Nephron progenitor cell (in vitro differentiated cells): Measurements from ENCODE around the gene TSEN34.
"Not testable (repeated sequence)": the region's sequence is repeated elsewhere in the genome, so short reads cannot be mapped to it uniquely, and the experiment has no call there.

Experiments used
- DNase-seq: peaks from one replicate; pipeline ENCODE4 v3.0.0; 2021
- H3K27ac Mint-ChIP-seq: 2 replicates; pipeline ENCODE4 v1.8.0; 2021; ENCODE audit warnings: mild to moderate bottlenecking, moderate library complexity, mixed read lengths
- H3K27me3 Mint-ChIP-seq: 2 replicates; pipeline ENCODE4 v1.8.0; 2021; ENCODE audit warnings: mild to moderate bottlenecking, low read depth, mixed read lengths; ENCODE audit not compliant: poor library complexity
- H3K36me3 Mint-ChIP-seq: 2 replicates; pipeline ENCODE4 v1.8.0; 2021; ENCODE audit warnings: low read depth, mixed read lengths
- H3K4me1 Mint-ChIP-seq: 2 replicates; pipeline ENCODE4 v1.8.0; 2021; ENCODE audit warnings: mixed read lengths
- H3K4me3 Mint-ChIP-seq: 2 replicates; pipeline ENCODE4 v1.8.0; 2021; ENCODE audit warnings: mild to moderate bottlenecking, moderate library complexity, mixed read lengths
- H3K9me3 Mint-ChIP-seq: 2 replicates; pipeline ENCODE4 v1.8.0; 2021; ENCODE audit warnings: mild to moderate bottlenecking, moderate library complexity, mixed read lengths
- TF ChIP-seq, protein P1 (sequence below): fragments of 200-600 bp; sonication (generic); IDR thresholded peaks from 2 replicates; pipeline ENCODE4 v1.5.0; 2021; ENCODE audit warnings: antibody characterized with exemption

The TSEN34 gene

GRCh38 chr19:54211235-54211634 is 20.1 kb downstream of the TSEN34 start:
- Mint-ChIP-seq H3K27me3 (peaks cover 7% of the 10 kb centered on the region), H3K27ac (peak overlapping the region; percentile 76), H3K4me3 (no peak overlapping the region), H3K4me1 (peaks cover 60% of the 10 kb centered on the region), H3K9me3 (peaks cover 9% of the 10 kb centered on the region), H3K36me3 (peaks cover 60% of the 10 kb centered on the region)
- no peak for DNase-seq
- TF ChIP-seq, protein P1, sequence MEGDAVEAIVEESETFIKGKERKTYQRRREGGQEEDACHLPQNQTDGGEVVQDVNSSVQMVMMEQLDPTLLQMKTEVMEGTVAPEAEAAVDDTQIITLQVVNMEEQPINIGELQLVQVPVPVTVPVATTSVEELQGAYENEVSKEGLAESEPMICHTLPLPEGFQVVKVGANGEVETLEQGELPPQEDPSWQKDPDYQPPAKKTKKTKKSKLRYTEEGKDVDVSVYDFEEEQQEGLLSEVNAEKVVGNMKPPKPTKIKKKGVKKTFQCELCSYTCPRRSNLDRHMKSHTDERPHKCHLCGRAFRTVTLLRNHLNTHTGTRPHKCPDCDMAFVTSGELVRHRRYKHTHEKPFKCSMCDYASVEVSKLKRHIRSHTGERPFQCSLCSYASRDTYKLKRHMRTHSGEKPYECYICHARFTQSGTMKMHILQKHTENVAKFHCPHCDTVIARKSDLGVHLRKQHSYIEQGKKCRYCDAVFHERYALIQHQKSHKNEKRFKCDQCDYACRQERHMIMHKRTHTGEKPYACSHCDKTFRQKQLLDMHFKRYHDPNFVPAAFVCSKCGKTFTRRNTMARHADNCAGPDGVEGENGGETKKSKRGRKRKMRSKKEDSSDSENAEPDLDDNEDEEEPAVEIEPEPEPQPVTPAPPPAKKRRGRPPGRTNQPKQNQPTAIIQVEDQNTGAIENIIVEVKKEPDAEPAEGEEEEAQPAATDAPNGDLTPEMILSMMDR = no peak

- peaks cover 15% of the 10 kb centered on the region for H3K9me3 Mint-ChIP-seq
- not testable (repeated sequence) for H3K27me3 Mint-ChIP-seq, H3K27ac Mint-ChIP-seq, DNase-seq, H3K4me3 Mint-ChIP-seq
- peaks cover 60% of the 10 kb centered on the region for H3K4me1 Mint-ChIP-seq
- H3K36me3 Mint-ChIP-seq = peaks cover 44% of the 10 kb centered on the region
Measured at GRCh38 chr19:54214217-54214616, 23.1 kb downstream of the TSEN34 start.

DNA sequence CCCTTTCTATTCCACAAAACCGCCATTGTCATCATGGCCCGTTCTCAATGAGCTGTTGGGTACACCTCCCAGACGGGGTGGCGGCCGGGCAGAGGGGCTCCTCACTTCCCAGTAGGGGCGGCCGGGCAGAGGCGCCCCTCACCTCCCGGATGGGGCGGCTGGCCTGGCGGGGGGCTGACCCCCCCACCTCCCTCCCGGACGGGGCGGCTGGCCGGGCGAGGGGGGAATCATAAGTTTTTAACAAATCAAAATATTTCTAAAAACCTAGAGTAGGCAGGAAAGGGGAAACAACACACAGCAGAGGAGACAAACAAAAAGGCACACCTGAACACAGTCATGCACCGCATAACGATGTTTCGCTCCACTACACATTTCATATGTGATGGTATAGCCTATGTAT is 23.6 kb downstream of the TSEN34 start:
- not testable (repeated sequence) for H3K27ac Mint-ChIP-seq, H3K27me3 Mint-ChIP-seq, H3K4me3 Mint-ChIP-seq, DNase-seq
- peaks cover 43% of the 10 kb centered on the region for H3K36me3 Mint-ChIP-seq
- H3K4me1 Mint-ChIP-seq = peaks cover 57% of the 10 kb centered on the region
- H3K9me3 Mint-ChIP-seq = peaks cover 15% of the 10 kb centered on the region

DNA sequence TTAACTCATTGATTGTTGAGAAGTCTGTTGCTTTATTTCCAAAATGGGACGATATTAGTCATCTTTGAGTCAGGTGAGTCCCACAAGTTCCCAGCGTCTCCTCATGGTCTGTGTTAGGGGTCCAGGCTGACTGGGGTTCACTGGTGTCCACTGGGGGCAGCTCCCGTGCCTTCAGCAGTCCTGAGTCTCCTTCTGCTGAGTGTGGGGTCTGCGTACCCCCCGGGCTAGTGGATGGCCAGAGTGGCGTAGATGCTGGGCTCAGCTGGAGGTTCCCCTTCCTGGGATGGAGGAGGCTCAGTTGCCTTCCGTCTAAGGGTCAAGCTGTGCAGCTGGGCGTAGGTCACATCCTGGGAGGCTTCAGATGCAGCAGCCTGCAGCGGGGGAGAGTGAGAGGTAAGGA is 25.8 kb downstream of the TSEN34 start:
- H3K27me3 Mint-ChIP-seq = peaks cover 4% of the 10 kb centered on the region
- no peak for DNase-seq
- H3K4me1 Mint-ChIP-seq = peaks cover 50% of the 10 kb centered on the region
- peaks cover 30% of the 10 kb centered on the region for H3K36me3 Mint-ChIP-seq
- H3K4me3 Mint-ChIP-seq = no peak overlapping the region
- H3K9me3 Mint-ChIP-seq = peaks cover 15% of the 10 kb centered on the region
- H3K27ac Mint-ChIP-seq = peak overlapping the region; percentile 55
- TF ChIP-seq, protein P1 = no peak

GRCh38 chr19:54217517-54218247 is 26.6 kb downstream of the TSEN34 start:
- H3K27me3 Mint-ChIP-seq, DNase-seq: not testable (repeated sequence)
- peaks cover 54% of the 10 kb centered on the region for H3K4me1 Mint-ChIP-seq
- H3K4me3 Mint-ChIP-seq = peak overlapping the region; percentile 50
- H3K36me3 Mint-ChIP-seq = peaks cover 28% of the 10 kb centered on the region
- peaks cover 15% of the 10 kb centered on the region for H3K9me3 Mint-ChIP-seq
- peak overlapping the region; percentile 94 for H3K27ac Mint-ChIP-seq

GRCh38 chr19:54218259-54218658 is 27.2 kb downstream of the TSEN34 start:
- H3K36me3 Mint-ChIP-seq = peaks cover 22% of the 10 kb centered on the region
- H3K9me3 Mint-ChIP-seq = peaks cover 11% of the 10 kb centered on the region
- peaks cover 60% of the 10 kb centered on the region for H3K4me1 Mint-ChIP-seq
- TF ChIP-seq, protein P1 = no peak
- peak overlapping the region; percentile 94 for H3K27ac Mint-ChIP-seq
- H3K4me3 Mint-ChIP-seq = peak overlapping the region; percentile 65
- peaks cover 6% of the 10 kb centered on the region for H3K27me3 Mint-ChIP-seq
- DNase-seq = no peak

GRCh38 chr19:54218960-54219661 is 28.0 kb downstream of the TSEN34 start:
- peak overlapping the region; percentile 72 for H3K27ac Mint-ChIP-seq
- no peak for DNase-seq
- peaks cover 10% of the 10 kb centered on the region for H3K9me3 Mint-ChIP-seq
- H3K27me3 Mint-ChIP-seq = peaks cover 8% of the 10 kb centered on the region
- peak overlapping the region; percentile 65 for H3K4me3 Mint-ChIP-seq
- peaks cover 16% of the 10 kb centered on the region for H3K36me3 Mint-ChIP-seq
- peaks cover 66% of the 10 kb centered on the region for H3K4me1 Mint-ChIP-seq
- TF ChIP-seq, protein P1 = no peak

DNA sequence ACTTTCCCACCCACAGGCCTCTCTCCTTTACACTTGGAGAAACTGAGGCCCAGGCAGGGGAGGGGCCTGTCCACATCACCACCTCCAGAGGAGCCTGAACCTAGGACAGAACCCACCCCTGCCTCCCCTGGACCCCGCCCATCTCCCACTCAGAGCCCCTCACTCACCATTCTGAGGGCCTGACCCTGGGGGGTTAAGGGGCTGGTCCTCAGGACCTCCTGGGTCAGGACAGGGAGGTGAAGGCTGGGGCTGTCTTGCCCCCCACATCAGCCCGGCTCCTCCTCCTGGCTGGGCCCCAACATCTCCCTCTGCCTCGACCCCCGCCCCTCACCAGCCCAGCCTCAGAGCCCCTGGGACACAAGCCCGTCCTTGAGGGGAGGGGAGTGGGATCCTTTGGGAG is 28.6 kb downstream of the TSEN34 start:
- not testable (repeated sequence) for H3K27ac Mint-ChIP-seq, H3K4me3 Mint-ChIP-seq, DNase-seq, H3K27me3 Mint-ChIP-seq
- H3K4me1 Mint-ChIP-seq = peaks cover 65% of the 10 kb centered on the region
- peaks cover 13% of the 10 kb centered on the region for H3K36me3 Mint-ChIP-seq
- peaks cover 10% of the 10 kb centered on the region for H3K9me3 Mint-ChIP-seq

DNA sequence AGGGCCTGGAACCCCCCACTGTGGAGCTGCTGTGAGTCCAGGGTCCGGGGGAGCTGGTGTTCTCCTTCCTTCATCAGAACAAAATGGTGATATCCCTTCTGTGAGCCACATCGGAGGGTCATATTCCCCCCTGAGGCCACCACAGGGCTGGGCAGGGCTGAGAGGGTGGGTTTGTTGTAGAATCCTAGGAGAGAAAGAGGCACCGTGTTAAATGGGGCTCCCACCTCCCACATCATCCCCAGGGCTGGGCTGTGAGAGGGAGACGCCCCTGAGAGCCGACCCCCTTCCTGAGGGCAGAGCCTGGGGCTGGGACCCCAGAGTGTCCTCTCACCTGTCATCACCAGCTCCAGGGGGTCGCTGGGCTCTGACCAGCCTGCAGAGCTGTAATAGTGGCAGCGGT is 30.8 kb downstream of the TSEN34 start:
- not testable (repeated sequence) for H3K27ac Mint-ChIP-seq, H3K36me3 Mint-ChIP-seq, H3K4me3 Mint-ChIP-seq, H3K9me3 Mint-ChIP-seq, DNase-seq
- Mint-ChIP-seq H3K4me1 (peaks cover 64% of the 10 kb centered on the region), H3K27me3 (peaks cover 11% of the 10 kb centered on the region)

- peaks cover 57% of the 10 kb centered on the region for H3K4me1 Mint-ChIP-seq
Measured at GRCh38 chr19:54222474-54223276, 31.6 kb downstream of the TSEN34 start, which contains the start of gene LILRB3. Gene LILRB3, minus strand, starts transcription at chr19:54223007. Its CDS starts 31 bp downstream, at chr19:54222976.

More at GRCh38 chr19:54222474-54223276, 31.6 kb downstream of the TSEN34 start, which contains the start of gene LILRB3:
- Mint-ChIP-seq H3K27me3 (peaks cover 11% of the 10 kb centered on the region), H3K4me3 (peak within 1 kb of the TSS; percentile 50), H3K27ac (peak within 1 kb of the TSS; percentile 40)
- H3K9me3 Mint-ChIP-seq, DNase-seq, H3K36me3 Mint-ChIP-seq: not testable (repeated sequence)
